CD4-positive, alpha-beta T cell (primary cell): Measurements from ENCODE around the gene ZNF366. TPM values are rescaled to one million over a fixed set of nuclear protein-coding genes. Genes with fewer than 3 reads are reported as not detected.

Experiments used
- ATAC-seq: fragments of 200-7000 bp; cut with Tn5 transposase; one replicate; pipeline ENCODE4 v1.10.0; 2022; ENCODE audit warnings: mild to moderate bottlenecking; ENCODE audit not compliant: poor library complexity
- CTCF ChIA-PET: fragments of 350-600 bp; sonication (Branson Sonifier 250); formaldehyde crosslinking; loops from one replicate; lab custom pipeline; 2021; ENCODE audit warnings: antibody characterized with exemption, inconsistent platforms; lab: Charles Lee
- POLR2A ChIA-PET: fragments of 350-600 bp; sonication (Branson Sonifier 250); formaldehyde crosslinking; loops from one replicate; lab custom pipeline; 2021; ENCODE audit warnings: antibody characterized with exemption, inconsistent platforms; lab: Charles Lee
- DNase-seq, 14 experiments: peaks; one replicate each; pipeline ENCODE4 v3.0.0-alpha.2; 2013 to 2020; ENCODE audit warnings: mixed read lengths in 2 of 14
- H3K27ac ChIP-seq, 2 donors: one replicate each; pipeline versions ENCODE4 v1.5.1 to v1.7.0; 2013; ENCODE audit warnings: low read length in 2 of 2, low read depth in 1 of 2, mild to moderate bottlenecking in 1 of 2
- H3K27me3 ChIP-seq, 2 experiments: 1 replicate in 1 of 2; 2 replicates in 1 of 2; pipeline versions ENCODE4 v1.6.1 to v1.7.0; 2013; ENCODE audit warnings: low read length in 2 of 2, control low read depth in 1 of 2, mild to moderate bottlenecking in 1 of 2, moderate library complexity in 1 of 2; ENCODE audit not compliant: insufficient read depth in 2 of 2, control insufficient read depth in 1 of 2
- H3K36me3 ChIP-seq: one replicate; pipeline ENCODE4 v1.6.1; 2013; ENCODE audit warnings: low read length, control low read depth; ENCODE audit not compliant: insufficient read depth
- H3K4me1 ChIP-seq: one replicate; pipeline ENCODE4 v1.6.1; 2013; ENCODE audit warnings: low read length, control low read depth; ENCODE audit not compliant: insufficient read depth
- H3K4me3 ChIP-seq: one replicate; pipeline ENCODE4 v1.5.1; 2013; ENCODE audit warnings: mild to moderate bottlenecking, low read length, moderate library complexity
- H3K9me3 ChIP-seq, 2 experiments: 1 replicate in 1 of 2; 2 replicates in 1 of 2; pipeline versions ENCODE4 v1.6.1 to v1.7.0; 2013; ENCODE audit warnings: low read length in 2 of 2, mild to moderate bottlenecking in 2 of 2, control low read depth in 1 of 2, moderate library complexity in 1 of 2; ENCODE audit not compliant: control insufficient read depth in 1 of 2, insufficient read depth in 1 of 2
- H3K27ac Mint-ChIP-seq: one replicate; pipeline ENCODE4 v1.8.0; 2020; ENCODE audit warnings: mixed read lengths
- H3K27me3 Mint-ChIP-seq: one replicate; pipeline ENCODE4 v1.8.0; 2021; ENCODE audit warnings: mixed read lengths
- H3K36me3 Mint-ChIP-seq: one replicate; pipeline ENCODE4 v1.8.0; 2021; ENCODE audit warnings: low read depth, mixed read lengths
- H3K4me1 Mint-ChIP-seq: one replicate; pipeline ENCODE4 v1.8.0; 2021; ENCODE audit warnings: low read depth, mixed read lengths
- H3K4me3 Mint-ChIP-seq: one replicate; pipeline ENCODE4 v1.8.0; 2020; ENCODE audit warnings: mild to moderate bottlenecking, mixed read lengths
- H3K9me3 Mint-ChIP-seq: one replicate; pipeline ENCODE4 v1.8.0; 2020; ENCODE audit warnings: mixed read lengths
- intact Hi-C, 2 experiments: fragments of 100-400 bp; cut with DNase I in 1 of 2; cut with micrococcal nuclease in 1 of 2; formaldehyde crosslinking; loops; one replicate each; pipeline versions ENCODE4 v1.15.1 to v1.9.0; 2023 to 2025; cut with DNase I, micrococcal nuclease
- total RNA-seq, 174 experiments: library from RNA in 2 of 174; stranded (reverse) in 2 of 174; gene quantifications; one replicate each; pipeline ENCODE4 v1.2.3 and lab custom pipeline; 2021 to 2026
- TF ChIP-seq, protein P1 (sequence below): fragments of 200-600 bp; IDR thresholded peaks from one replicate; pipeline ENCODE4 v1.8.0; 2022; ENCODE audit warnings: antibody characterized with exemption, mild to moderate bottlenecking

Gene ZNF366
- total RNA-seq, 2 experiments from 2014 or later: 0.06 to 0.14 TPM

- Mint-ChIP-seq H3K27me3 (peaks cover 9% of the 10 kb centered on the region), H3K4me1 (no peaks in the 10 kb centered on the region), H3K36me3 (no peaks in the 10 kb centered on the region), H3K27ac (no peak overlapping the region), H3K4me3 (no peak overlapping the region), H3K9me3 (no peaks in the 10 kb centered on the region)
- Histone ChIP-seq H3K36me3 (no peaks in the 10 kb centered on the region), H3K9me3 (peaks cover 0 to 12% of the 10 kb centered on the region in 2 experiments), H3K27me3 (peaks cover 0 to 2% of the 10 kb centered on the region in 2 experiments), H3K4me1 (no peaks in the 10 kb centered on the region), H3K27ac (no peak overlapping the region), H3K4me3 (no peak overlapping the region)
- intact Hi-C loops: no loop called here
- no peak for ATAC-seq
- TF ChIP-seq, protein P1, sequence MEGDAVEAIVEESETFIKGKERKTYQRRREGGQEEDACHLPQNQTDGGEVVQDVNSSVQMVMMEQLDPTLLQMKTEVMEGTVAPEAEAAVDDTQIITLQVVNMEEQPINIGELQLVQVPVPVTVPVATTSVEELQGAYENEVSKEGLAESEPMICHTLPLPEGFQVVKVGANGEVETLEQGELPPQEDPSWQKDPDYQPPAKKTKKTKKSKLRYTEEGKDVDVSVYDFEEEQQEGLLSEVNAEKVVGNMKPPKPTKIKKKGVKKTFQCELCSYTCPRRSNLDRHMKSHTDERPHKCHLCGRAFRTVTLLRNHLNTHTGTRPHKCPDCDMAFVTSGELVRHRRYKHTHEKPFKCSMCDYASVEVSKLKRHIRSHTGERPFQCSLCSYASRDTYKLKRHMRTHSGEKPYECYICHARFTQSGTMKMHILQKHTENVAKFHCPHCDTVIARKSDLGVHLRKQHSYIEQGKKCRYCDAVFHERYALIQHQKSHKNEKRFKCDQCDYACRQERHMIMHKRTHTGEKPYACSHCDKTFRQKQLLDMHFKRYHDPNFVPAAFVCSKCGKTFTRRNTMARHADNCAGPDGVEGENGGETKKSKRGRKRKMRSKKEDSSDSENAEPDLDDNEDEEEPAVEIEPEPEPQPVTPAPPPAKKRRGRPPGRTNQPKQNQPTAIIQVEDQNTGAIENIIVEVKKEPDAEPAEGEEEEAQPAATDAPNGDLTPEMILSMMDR: no peak
- ChIA-PET POLR2A (no interaction called here), CTCF (no interaction called here)
- no peak for DNase-seq
These were observed 43.1 kb downstream of the ZNF366 start for GRCh38 chr5:72464071-72464470.

GRCh38 chr5:72463449-72464052 lies 43.7 kb downstream of the ZNF366 start:
- no peak overlapping the region for H3K27ac ChIP-seq
- POLR2A ChIA-PET: no interaction called here

DNA sequence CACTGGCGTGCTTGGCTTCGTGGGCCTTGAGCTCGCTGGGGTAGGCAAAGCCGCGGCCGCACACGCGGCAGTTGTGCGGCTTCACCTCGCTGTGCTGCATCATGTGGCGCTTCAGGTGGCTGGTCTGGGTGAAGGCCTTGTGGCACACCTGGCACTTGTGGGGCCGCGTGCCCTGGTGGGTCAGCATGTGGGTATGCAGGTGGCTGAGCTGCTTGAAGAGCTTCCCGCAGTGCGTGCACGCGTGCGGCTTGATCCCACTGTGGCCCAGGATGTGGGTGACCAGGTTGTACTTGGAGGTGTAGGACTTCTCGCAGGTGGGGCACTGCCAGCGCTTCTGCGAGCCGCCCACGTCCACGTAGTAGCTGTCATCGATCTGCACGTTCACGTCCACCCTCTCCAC lies 46.8 kb downstream of the ZNF366 start:
- TF ChIP-seq, protein P1: no peak
- CTCF ChIA-PET: no interaction called here

More at GRCh38 chr5:72463449-72464052, 43.7 kb downstream of the ZNF366 start:
- Mint-ChIP-seq H3K4me3 (no peak overlapping the region), H3K27me3 (peaks cover 9% of the 10 kb centered on the region), H3K36me3 (no peaks in the 10 kb centered on the region), H3K27ac (no peak overlapping the region), H3K9me3 (no peaks in the 10 kb centered on the region), H3K4me1 (no peaks in the 10 kb centered on the region)
- peaks cover 0 to 12% of the 10 kb centered on the region in 2 experiments for H3K9me3 ChIP-seq
- DNase-seq: no peak
- H3K36me3 ChIP-seq: no peaks in the 10 kb centered on the region
- peaks cover 0 to 2% of the 10 kb centered on the region in 2 experiments for H3K27me3 ChIP-seq
- no peak overlapping the region for H3K4me3 ChIP-seq
- TF ChIP-seq, protein P1: no peak
- CTCF ChIA-PET: no interaction called here
- no peaks in the 10 kb centered on the region for H3K4me1 ChIP-seq
- no peak for ATAC-seq
- intact Hi-C loops: no loop called here

More for the DNA sequence above, 46.8 kb downstream of the ZNF366 start:
- Histone ChIP-seq H3K4me3 (no peak overlapping the region), H3K36me3 (no peaks in the 10 kb centered on the region), H3K27me3 (peaks cover 0 to 2% of the 10 kb centered on the region in 2 experiments), H3K4me1 (no peaks in the 10 kb centered on the region), H3K9me3 (peaks cover 0 to 12% of the 10 kb centered on the region in 2 experiments), H3K27ac (no peak overlapping the region)
- H3K4me1 Mint-ChIP-seq: no peaks in the 10 kb centered on the region
- POLR2A ChIA-PET: no interaction called here
- peaks cover 13% of the 10 kb centered on the region for H3K27me3 Mint-ChIP-seq
- ATAC-seq: no peak
- no peaks in the 10 kb centered on the region for H3K36me3 Mint-ChIP-seq
- no peaks in the 10 kb centered on the region for H3K9me3 Mint-ChIP-seq
- no peak overlapping the region for H3K4me3 Mint-ChIP-seq
- intact Hi-C loops: no loop called here
- no peak overlapping the region for H3K27ac Mint-ChIP-seq
- no peak for DNase-seq
